SW 1271 (cell line): ENCODE results near the gene RNF11.
A peak's percentile ranks its signal among the peaks of the same experiment; 100 is the strongest.
"Not testable (repeated sequence)": the region's sequence is repeated elsewhere in the genome, so short reads cannot be mapped to it uniquely, and the experiment has no call there.

ENCODE experiments used
- DNase-seq, 2 experiments: peaks; one replicate each; lab custom pipeline; 2025; lab: John Stamatoyannopoulos, UW

RNF11 gene, protein sequence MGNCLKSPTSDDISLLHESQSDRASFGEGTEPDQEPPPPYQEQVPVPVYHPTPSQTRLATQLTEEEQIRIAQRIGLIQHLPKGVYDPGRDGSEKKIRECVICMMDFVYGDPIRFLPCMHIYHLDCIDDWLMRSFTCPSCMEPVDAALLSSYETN

DNA sequence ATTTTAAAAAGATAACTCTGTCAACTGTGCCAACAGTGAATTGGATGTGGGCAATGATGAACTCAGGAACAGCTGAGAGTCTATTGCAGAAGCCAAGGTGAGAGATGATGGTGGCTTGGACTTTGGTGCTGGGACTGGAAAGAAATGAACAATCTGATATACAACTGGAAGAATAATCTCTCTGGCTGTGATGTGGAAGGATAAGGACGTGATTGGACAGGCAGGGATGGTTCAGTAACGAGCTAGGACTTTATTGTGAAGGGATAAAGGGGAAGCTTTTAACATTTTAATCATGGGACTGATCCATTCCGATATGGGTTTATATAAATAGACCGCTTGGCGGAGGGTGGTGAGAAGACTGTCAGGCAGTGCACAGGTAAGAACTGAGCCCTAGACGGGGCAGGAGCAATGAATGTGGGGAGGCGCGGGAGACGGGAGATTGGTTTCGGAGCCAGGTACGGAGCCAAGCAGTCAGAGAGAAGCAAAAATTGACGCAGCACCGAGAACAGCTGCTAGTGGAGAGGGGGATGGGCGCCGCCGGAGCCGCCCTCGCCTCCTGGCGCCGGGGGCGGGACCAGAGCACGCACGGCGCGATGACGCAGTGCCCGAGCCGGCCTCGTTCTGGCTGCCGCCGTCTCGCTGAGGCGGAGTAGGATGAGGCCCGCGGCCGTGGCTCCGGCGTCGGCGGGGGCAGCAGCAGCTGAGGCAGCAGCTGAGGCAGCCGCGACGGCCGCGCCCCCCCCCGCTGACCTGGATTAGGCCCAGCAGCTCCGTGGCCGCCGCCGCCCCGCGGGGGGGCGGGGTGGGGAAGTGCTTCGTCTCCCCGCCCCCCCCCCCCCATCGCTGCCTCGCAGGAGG lies at the start of gene RNF11:
TSS of gene RNF11 (plus strand) at position 601 of the 858 bp plus-strand sequence. CDS start 484 bp downstream, outside the sequence.
- peak; percentile 20 to 66 for DNase-seq

DNA sequence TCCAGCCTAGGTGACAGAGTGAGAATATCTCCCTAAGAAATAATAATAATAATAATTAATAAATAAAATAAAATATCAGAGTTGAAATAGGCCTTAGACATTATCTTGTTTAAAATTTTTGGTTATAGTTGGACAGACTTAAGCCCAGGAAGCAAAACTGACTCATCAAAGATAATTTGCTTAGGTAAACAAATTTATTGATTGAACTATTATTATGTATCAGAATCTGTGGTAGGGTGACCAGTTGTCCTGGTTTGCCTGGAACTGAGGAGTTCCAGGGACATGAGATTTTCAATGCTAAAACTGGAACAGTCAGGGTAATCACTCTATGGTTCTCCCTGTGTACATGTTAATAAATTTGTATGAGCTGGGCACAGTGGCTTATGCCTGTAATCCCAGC lies 47.8 kb upstream of the RNF11 start:
- no peak for DNase-seq

DNA sequence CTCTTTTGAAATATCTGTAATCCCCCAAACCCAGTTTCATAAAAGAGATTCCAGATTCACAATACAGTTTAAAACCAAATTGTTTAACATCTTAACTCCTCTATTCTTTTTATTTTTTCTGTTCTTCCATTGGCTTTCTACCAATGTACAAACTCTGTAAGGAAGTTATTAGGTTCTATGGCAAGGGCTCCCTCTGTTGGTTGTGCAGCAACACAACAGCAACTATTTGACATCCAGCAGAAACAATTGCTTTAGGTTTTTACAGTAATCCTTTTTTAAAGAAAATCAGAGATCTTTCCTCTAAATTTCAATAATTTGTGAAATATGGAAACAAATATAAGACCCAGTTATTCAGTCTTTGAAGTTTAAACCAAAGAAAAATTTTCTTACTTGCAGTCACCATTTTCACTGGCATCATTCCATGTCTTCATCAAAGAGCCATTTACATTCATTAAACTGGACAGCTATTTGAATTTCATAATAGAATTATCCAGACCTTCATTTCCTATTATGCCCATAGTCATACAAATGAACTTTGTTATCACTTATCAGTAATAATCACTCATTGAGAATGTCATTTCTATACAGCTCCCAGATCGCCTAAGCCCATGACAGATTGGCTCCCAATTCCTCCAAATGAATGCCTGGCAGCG lies 46.5 kb upstream of the RNF11 start:
- DNase-seq: peak in 1 of 2 experiments; percentile 67

DNA sequence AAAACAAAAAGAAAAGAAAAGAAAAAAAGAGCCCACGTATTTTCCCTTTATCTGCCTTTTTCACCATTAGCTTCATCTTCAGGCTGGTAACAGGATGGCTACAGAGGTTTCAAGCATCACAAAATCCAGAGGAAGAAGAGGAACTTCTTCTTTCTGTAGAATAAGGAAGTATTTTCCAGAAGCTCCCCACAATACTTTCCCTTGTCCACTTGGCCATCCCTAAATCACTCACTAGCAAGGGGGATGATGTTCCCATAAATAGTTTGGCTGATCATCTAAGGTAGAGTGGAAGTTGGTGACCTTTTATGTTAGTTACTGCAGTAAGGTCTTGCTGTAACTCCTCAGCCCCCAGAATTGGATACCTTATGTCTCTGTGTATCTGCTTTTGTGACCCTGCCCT lies 45.1 kb upstream of the RNF11 start:
- no peak for DNase-seq

DNA sequence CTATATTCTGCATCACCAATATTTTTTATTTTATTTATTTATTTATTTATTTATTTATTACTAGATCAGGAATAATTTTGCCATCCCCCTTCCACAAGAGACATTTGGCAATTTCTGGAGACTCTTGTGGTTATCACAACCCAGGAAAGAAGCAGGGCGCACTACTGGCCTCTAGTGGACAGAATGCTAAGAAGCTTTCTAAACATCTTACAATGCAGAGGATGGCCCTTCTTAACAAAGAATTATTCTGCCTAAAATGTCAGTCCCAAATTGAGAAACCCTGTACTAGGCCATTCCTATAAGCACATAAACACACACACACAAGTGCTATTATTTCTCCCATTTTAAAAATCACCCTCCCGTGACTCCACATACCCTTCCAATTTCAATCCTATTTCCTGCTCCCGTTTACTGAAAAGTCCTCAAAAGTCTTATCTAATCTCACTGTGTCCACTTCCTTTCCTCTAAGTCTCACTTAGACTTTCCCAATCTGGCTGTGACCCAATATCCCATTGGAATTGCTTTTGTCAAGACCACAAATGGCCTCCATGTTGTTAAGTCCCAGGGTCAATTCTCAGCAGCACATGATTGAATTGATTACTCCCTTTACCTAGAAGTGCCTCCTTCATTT lies 43.7 kb upstream of the RNF11 start:
- DNase-seq: peak in 1 of 2 experiments; percentile 54

DNA sequence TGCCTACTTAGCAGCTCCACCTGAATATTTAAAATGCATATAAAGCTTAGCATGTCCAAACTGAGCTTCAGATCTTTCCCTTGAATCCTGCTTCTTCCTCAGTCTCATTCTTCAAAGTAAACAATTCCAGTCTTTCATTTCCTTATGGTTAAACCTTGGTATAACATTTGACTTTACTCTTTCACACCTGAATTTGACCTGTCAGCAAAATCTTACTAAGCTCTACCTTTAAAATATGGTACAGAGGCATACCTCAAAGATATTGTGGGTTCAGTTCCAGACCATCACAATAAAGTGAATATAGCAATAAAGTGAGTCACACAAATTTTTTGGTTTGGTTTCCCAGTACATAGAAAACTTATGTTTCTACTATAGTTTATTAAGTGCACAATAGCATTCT lies 42.5 kb upstream of the RNF11 start:
- DNase-seq: no peak

DNA sequence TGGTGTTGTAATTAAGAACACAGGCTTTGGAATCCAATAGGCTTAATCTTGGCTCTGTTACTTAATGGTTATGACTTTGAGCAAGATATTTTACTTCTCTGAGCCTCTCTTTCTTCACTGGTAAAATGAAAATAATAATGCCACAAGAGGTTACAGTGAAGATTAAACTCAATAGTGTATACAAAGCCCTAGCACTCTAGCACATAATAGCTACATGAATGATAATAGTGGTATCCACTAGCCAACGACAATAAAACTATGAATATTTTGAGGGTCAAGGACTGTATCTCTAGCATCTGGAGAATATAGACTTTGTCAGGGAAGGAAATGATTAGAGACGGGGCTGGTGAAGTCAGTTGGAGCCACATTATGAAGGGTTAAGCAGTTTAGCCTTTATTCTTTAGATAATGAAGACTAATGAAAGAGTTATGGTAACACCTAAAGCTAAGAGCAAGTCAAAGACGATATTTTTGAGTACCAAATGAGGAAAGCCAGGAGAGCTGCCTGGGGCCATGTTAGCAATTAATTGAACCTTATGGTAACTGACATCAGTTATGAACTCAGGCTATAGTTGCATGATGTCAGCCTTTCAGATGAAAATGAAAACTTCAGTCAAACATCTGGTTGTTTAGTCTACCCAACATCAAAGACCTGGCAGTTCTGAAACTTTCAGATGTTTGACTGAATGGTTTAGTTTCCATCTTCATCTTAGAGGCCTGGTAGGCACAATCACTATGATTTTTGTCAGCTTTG lies 32.8 kb upstream of the RNF11 start:
- no peak for DNase-seq

DNA sequence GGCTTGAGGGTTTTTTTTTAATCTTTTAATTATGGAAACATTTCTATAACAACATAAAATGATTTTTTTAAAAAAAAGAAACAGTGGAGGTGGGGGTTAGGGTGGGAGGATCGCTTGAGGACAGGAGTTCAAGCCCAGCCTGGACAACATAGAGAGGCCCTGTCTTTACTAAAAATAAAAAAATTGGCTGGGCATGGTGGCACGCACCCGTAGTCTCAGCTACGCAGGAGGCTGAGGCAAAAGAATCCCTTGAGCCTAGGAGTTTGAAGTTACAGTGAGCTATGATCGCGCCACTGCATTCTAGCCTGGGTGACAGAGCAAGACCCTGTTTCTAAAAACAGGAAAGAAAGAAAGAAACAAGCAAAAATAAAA lies 32.2 kb upstream of the RNF11 start:
- DNase-seq: no peak

DNA sequence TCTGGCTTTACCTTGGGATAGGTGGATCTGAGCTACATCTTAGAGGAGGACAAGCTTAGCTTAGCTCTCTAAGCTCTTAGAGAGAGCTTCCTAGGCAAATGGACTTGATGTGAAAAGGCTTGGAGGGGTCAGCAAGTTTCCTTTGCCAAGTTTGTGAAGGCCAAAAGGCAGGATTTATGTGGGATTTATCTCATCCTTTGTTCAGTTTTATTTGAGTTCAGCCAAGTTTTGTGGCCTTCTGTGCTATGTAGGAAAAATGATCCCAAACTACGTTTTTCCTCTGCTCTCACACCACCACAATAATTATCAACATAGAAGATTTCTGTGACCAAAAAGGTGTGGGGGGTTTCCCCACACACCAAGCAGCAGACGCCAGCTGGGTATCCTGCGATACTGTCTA lies 26.0 kb upstream of the RNF11 start:
- no peak for DNase-seq

DNA sequence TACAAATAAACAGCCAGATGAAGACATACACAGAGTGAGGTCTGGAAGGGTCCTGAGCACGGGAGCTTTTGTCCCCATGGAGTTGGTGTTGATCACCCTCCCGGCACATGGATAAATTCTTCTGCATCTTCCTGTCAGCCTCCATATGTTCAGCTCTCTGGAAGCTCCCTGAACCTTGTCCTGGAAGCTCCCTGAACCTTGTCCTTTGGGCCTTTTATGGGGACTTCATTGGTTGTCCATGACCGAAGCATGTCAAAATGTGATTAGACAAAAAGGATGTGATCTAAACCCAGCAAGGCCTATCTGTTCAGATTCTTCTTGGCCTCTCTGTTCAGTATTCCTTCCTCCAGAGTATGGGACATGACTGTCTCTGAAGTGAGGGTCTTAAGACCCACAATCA lies 25.4 kb upstream of the RNF11 start:
- no peak for DNase-seq

DNA sequence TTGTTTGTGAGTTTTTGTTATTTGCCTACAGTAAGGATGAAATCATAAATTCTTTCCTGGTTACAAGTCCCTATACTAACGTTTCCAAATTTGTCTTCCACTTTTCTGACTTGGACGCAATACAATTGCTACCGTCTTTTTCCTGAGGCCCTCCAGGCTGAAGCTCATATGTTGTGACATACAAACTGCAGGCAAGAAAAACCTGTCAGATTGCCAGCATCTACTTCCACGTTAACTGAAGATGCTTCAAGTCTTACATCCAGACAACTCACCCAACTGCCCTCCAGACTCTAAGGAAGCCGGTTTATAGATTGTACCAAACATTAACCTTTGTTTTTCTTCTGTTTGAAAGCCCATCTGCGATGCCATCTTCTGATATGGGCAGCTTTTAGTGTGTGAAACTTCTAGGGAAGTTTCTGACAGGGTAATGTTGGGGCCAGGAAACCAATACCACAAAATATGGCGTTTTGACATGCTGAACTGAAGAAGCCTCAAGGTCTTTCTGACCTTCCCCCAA lies 21.4 kb upstream of the RNF11 start:
- DNase-seq: no peak

DNA sequence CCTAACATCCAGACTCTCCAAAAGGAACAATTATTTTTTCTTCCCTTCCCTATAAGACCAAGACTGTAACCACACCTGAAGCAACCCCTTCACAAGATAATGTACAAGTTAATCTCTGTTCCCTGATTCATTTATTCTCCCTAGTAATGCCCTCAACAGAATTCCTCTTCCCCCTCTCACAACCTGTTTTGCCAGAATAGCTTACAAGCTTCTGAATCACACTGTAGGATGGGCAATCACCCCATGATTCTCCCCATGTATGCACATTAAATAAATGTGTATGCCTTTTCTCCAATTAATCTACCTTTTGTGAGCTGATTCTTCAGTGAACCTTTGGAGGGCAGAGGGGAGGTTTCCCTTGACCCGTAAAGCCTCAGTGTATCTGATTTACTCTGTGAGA lies 20.9 kb upstream of the RNF11 start:
- DNase-seq: no peak

DNA sequence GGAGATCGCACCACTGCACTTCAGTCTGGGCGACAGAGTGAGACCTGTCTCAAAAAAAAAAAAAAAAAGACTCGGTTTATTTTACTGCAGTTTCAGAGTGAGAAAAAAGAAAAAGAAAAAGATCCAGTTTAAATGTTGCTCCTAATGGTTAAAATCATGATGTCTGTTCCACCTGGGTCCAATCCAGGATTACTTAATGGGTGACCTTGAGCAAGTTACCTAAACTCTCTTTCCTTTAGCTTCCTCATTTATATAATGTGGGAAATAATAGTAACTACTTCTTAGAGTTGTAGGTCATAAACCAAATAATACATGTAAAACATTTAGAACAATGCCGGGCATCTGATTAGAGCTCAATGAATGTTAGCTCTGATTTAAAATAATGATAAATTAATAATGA lies 19.4 kb upstream of the RNF11 start:
- DNase-seq: no peak

DNA sequence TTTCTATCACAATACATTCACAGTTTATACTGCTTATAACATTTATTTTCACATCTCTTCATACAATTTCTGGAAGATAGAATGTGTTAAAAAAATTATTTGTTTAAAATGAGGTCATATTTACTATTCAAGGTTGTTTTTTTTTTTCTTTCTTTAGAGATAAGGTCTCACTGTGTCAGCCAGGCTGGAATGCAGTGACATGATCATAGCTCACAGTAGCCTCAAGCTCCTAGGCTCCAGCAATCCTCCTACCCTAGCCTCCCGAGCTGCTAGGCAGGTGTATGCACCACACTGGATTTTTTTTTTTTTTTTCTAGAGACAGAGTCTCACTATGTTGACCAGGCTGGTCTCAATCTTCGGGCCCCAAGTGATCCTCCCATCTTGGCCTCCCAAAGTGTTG lies 19.0 kb upstream of the RNF11 start:
- DNase-seq: no peak

DNA sequence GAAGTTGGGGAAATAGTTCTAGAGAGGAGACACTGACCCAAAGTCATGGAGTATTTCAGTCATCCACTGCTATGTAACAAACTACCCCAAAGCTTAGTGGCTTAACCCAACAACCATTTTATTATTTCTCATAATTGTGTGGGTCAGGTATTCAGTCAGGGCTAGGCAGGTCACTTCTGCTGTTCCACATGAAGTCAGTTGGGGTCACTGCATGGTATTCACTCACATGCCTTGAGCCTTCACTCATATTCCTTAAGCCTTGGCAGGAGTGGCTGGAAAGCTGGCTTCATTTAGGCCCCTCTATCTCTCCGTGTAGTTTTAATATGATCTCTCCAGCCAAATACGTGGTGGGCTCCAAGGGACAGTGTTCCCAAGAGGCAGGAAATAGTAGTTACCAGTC lies 17.5 kb upstream of the RNF11 start:
- no peak for DNase-seq

DNA sequence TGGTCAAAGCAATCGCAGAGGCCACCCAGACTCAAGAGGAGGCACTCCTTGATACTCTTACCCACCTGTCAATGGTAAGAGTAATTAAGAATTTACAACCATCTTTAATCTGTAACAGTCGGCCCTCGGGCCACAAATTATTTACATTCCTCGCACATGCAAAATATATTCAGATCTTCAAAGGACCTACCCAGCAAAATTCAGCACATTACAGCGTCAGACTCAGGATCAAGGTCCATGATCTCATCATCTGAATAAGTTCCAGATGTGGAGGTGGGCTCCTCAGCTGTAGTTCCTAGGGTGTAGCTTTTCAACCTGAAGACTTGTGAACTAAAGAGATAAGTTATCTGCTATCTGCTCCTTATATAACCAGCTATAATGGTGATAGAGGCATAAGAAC lies 17.1 kb upstream of the RNF11 start:
- DNase-seq: no peak

DNA sequence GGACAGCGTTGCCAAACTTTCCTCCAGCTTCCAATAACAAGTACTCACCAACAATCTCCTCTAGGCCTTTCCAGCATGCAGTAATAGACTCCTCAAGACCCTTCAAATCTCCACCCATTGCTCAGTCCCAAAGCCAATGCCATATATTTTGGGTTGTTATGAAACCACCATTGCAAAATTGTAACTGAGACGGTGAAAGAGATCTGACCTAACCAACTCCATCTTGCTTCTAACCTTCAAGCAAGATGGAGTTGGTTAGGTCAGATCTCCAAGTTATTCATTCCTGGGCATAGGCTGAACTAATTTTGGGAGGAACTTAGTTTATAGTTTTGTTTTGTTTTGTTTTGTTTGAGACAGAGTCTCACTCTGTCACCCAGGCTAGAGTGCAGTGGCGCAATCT lies 14.5 kb upstream of the RNF11 start:
- not testable (repeated sequence) for DNase-seq

DNA sequence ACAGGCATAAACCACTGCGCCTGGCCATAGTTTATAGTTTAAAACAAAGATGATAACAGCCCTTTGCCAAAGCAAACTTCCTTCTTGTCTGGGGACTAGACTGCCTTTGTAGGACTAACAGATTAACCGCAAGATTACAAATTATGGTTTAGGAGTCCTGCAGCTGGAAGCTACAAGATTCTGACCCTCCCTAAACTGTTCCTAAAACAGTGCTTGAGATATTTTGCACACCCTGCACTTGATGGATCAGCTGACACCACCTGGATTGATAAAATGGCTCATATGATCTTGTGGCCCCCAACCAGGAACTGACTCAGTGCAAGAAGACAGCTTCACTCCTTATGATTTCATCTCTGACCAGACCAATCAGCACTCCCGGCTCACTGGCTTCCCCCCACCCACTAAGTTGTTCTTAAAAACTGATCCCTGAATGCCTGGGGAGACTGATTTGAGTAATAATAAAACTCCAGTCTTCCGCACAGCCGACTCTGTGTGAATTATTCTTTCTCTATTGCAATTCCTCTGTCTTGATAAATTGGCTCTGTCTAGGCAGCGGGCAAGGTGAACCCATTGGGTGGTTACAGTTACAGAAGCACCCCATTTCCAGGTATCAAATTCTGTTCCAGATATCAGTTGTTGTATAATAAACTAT lies 13.8 kb upstream of the RNF11 start:
- DNase-seq: no peak

DNA sequence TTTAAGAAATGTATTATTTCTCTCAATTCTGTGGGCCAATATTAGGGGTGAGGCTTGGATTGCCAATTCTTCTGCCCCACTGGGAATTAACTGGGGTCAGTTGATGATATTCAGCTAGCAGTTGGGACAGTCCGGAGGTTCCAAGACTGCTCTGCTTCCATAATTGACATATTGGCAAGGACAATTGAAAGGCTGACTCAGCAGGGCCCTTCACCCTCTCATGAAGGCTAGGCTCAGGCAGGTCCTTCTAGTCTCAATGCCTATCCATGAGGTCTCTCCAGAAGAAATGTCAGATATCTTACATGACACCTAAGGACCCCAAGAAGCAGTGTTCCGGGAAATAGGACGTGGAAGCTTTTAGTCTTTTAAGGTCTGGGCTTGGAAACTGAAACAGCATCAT lies 13.3 kb upstream of the RNF11 start:
- no peak for DNase-seq

DNA sequence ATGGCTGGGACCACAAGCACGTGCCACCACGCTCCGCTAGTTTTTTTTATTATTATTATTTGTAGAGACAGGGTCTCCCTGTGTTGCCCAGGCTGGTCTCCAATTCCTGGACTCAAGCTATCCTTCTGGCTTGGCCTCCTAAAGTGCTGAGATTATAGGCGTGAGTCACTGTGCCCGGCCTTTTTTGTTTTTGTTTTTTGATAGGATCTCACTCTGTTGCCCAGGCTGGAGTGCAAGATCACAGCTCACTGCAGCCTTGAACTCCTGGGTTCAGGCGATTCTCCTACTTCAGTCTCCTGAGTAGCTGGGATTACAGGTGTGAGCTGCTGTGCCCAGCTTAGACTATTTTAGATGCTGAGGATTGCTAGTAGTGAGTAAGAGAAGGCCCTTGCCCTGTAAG lies 11.8 kb upstream of the RNF11 start:
- no peak for DNase-seq

DNA sequence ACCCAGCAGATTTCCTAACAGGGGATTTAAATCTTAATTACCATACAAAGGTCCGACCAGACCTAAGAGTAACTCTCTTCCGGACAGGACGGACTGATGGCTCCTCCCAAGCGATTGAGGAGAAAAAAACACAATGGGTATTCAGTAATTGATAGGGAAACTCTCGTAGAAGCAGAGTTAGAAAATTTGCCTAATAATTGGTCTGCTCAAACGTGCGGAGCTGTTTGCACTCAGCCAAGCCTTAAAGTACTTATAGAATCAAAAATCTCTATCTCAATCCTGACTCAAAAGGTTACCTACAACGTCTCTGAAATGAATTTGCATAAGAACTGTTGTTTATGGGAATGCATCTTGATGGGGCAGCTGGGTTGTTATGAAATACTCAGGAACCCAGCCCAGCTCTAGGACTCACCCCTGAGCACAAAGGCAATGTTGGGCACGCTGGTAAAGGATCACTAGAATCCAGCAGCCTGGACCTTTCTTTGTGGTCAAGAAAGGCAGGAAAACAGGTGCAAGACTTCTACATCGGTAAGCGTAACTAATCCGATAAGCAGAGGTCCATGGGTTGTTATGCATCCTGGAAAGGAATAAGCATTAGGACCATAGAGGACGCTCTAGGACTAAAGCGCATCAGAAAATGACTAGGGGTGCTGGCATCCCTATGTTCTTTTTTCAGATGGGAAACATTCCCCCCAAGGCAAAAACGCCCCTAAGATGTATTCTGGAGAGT lies 8.7 kb upstream of the RNF11 start:
- not testable (repeated sequence) for DNase-seq
